Endothelial cell of umbilical vein (primary cell): ENCODE results near the gene PPBP.

Experiments
- EZH2 ChIP-seq: IDR thresholded peaks from 2 replicates; pipeline ENCODE4 v1.6.1; 2012; ENCODE audit warnings: borderline replicate concordance, low read depth, mild to moderate bottlenecking, moderate library complexity, low read length, inconsistent platforms; ENCODE audit not compliant: severe bottlenecking
- FOS ChIP-seq: IDR thresholded peaks from 2 replicates; pipeline ENCODE4 v1.6.1; 2011; ENCODE audit warnings: mild to moderate bottlenecking, low read length, moderate library complexity, borderline replicate concordance; ENCODE audit not compliant: insufficient read depth
- JUN ChIP-seq: IDR thresholded peaks from 2 replicates; pipeline ENCODE4 v1.6.1; 2011; ENCODE audit warnings: borderline replicate concordance, low read depth; ENCODE audit not compliant: insufficient read length, insufficient read depth
- MYC ChIP-seq: IDR thresholded peaks from one replicate; pipeline ENCODE4 v1.6.1; 2011; ENCODE audit warnings: mild to moderate bottlenecking, low read depth, low read length
- POLR2A ChIP-seq: IDR thresholded peaks from 2 replicates; pipeline ENCODE4 v1.6.1; 2012; ENCODE audit warnings: low read depth, mild to moderate bottlenecking, control low read depth, low read length
- POLR2AphosphoS5 ChIP-seq: IDR thresholded peaks from 2 replicates; pipeline ENCODE4 v1.6.1; 2012; ENCODE audit warnings: low read depth, mild to moderate bottlenecking, control low read depth, low read length, moderate library complexity; ENCODE audit not compliant: insufficient read depth
- TF ChIP-seq, protein P1 (sequence below), 2 donors: IDR thresholded peaks; 1 replicate in 1 of 2; 2 replicates in 1 of 2; pipeline ENCODE4 v1.5.1; 2011; ENCODE audit warnings: low read length in 2 of 2, mild to moderate bottlenecking in 2 of 2, moderate library complexity in 2 of 2, control low read depth in 1 of 2, inconsistent platforms in 1 of 2, low read depth in 1 of 2; ENCODE audit not compliant: insufficient read depth in 1 of 2; ENCODE audit errors: extremely low read depth in 1 of 2
- TF ChIP-seq, protein P2 (sequence below): IDR thresholded peaks from 2 replicates; pipeline ENCODE4 v1.6.1; 2011; ENCODE audit not compliant: insufficient read depth, insufficient read length

DNA sequence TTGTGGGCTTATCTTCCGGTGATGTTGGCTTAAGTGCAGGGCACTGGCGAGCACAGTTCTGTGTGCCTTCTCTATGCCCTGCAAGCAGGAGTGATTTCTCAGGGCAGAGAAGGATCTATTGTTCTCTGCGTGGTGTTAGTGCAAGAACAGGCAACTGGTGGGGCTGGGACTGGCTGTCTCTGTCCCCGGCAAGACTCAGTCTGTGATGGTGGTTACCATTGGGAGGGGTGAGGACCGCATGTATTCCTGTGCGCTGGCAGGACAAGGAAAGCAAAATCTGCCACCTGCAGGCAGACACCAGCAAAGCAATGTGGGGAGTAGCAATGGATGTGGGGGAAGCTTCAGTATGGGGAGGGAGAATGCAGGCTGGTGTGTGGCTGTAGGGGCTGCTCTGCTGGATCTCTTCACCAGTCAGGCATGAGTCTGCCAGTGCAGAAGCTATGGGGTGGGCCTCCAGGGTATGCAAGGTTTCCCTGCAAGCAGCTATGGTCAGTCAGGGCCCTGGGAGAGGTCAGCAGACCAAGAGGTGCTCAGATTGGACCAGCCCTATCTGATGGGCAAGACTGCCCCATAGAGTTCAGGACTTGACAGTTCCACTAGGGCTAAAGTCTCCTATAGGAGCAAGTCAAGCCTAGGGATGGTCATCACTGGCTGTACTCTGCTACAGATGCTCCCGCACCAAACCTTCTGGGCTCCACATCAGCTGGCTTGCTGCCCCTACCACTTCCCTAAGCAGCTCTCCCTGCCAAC, 23.0 kb downstream of the PPBP start:
- no peak for TF ChIP-seq EZH2
- TF ChIP-seq, protein P1, sequence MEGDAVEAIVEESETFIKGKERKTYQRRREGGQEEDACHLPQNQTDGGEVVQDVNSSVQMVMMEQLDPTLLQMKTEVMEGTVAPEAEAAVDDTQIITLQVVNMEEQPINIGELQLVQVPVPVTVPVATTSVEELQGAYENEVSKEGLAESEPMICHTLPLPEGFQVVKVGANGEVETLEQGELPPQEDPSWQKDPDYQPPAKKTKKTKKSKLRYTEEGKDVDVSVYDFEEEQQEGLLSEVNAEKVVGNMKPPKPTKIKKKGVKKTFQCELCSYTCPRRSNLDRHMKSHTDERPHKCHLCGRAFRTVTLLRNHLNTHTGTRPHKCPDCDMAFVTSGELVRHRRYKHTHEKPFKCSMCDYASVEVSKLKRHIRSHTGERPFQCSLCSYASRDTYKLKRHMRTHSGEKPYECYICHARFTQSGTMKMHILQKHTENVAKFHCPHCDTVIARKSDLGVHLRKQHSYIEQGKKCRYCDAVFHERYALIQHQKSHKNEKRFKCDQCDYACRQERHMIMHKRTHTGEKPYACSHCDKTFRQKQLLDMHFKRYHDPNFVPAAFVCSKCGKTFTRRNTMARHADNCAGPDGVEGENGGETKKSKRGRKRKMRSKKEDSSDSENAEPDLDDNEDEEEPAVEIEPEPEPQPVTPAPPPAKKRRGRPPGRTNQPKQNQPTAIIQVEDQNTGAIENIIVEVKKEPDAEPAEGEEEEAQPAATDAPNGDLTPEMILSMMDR (IDR thresholded peaks at IDR 0.05; ENCODE audit: extremely low read depth in 1 of 2, insufficient read depth in 1 of 2, low read depth in 1 of 2, low read length in 2 of 2): peak; percentile 18 to 48
- no peak for TF ChIP-seq POLR2AphosphoS5
- no peak for TF ChIP-seq JUN
- TF ChIP-seq POLR2A: no peak
- TF ChIP-seq, protein P2, sequence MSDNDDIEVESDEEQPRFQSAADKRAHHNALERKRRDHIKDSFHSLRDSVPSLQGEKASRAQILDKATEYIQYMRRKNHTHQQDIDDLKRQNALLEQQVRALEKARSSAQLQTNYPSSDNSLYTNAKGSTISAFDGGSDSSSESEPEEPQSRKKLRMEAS: no peak
- no peak for TF ChIP-seq MYC
- no peak for TF ChIP-seq FOS
